K562 (cell line): ENCODE results near the gene LPCAT3.

Source experiments
- CTCF ChIP-seq, 3 experiments: IDR thresholded peaks in 2 of 3; conservative IDR thresholded peaks in 1 of 3; 2 replicates each; pipeline ENCODE4 v1.5.1; 2011 to 2012; ENCODE audit warnings: low read length in 3 of 3, mild to moderate bottlenecking in 3 of 3, control low read depth in 2 of 3, improper control_type of control experiment in 1 of 3, inconsistent platforms in 1 of 3, low read depth in 1 of 3, mixed read lengths in 1 of 3, moderate library complexity in 1 of 3; ENCODE audit not compliant: insufficient read depth in 2 of 3
- HMG20B ChIP-seq: fragments of 250-450 bp; sonication (Bioruptor Pico); IDR thresholded peaks from 2 replicates; pipeline ENCODE4 v1.5.0; 2021; ENCODE audit warnings: mild to moderate bottlenecking
- IRF1 ChIP-seq: sonication (generic); formaldehyde crosslinking; IDR thresholded peaks from 2 replicates; pipeline ENCODE4 v1.8.0; 2022; ENCODE audit warnings: missing genetic modification reagents, mild to moderate bottlenecking, borderline replicate concordance
- LEF1 ChIP-seq: fragments of 450-650 bp; IDR thresholded peaks from 2 replicates; pipeline ENCODE4 v1.6.1; 2016; ENCODE audit warnings: mild to moderate bottlenecking
- MAX ChIP-seq: sonication (generic); formaldehyde crosslinking; IDR thresholded peaks from 2 replicates; pipeline ENCODE4 v1.9.0; 2022; ENCODE audit warnings: mild to moderate bottlenecking, missing genetic modification reagents
- MYC ChIP-seq, 2 experiments: fragments of 250-450 bp in 1 of 2; sonication (Bioruptor Pico) in 1 of 2; IDR thresholded peaks; 2 replicates each; pipeline versions ENCODE4 v1.5.1 to v1.6.1; 2012 to 2021; ENCODE audit warnings: low read depth in 2 of 2, borderline replicate concordance in 1 of 2, improper control_type of control experiment in 1 of 2, low read length in 1 of 2, mild to moderate bottlenecking in 1 of 2, moderate library complexity in 1 of 2
- PATZ1 ChIP-seq: fragments of 250-450 bp; sonication (Bioruptor Pico); IDR thresholded peaks from 2 replicates; pipeline ENCODE4 v1.5.0; 2020; ENCODE audit warnings: mild to moderate bottlenecking, borderline replicate concordance
- POLR2A ChIP-seq: fragments of 450-650 bp; conservative IDR thresholded peaks from 2 replicates; pipeline ENCODE4 v1.6.1; 2016
- RBFOX2 ChIP-seq: fragments of 200-400 bp; formaldehyde crosslinking; IDR thresholded peaks from 2 replicates; pipeline ENCODE4 v1.6.1; 2017; ENCODE audit warnings: low read depth, mild to moderate bottlenecking, low read length, moderate library complexity
- RFX5 ChIP-seq: IDR thresholded peaks from 2 replicates; pipeline ENCODE4 v1.6.1; 2011; ENCODE audit warnings: low read depth, mild to moderate bottlenecking, improper control_type of control experiment, low read length
- SAFB ChIP-seq: fragments of 200-400 bp; formaldehyde crosslinking; IDR thresholded peaks from 2 replicates; pipeline ENCODE4 v1.6.1; 2017; ENCODE audit warnings: low read depth, low read length, borderline replicate concordance

- TF ChIP-seq CTCF (IDR thresholded peaks at IDR 0.05 in 2 of 3, conservative IDR thresholded peaks at IDR 0.05 in 1 of 3; ENCODE audit: insufficient read depth in 2 of 3, low read depth in 1 of 3, low read length in 3 of 3) (peak; percentile 43 to 60 (median 53)), RFX5 (no peak), MAX (no peak), SAFB (no peak), LEF1 (no peak), MYC (IDR thresholded peaks at IDR 0.05; ENCODE audit: low read depth, low read length) (no peak), MYC (CRISPR knock-in tag; IDR thresholded peaks at IDR 0.05; ENCODE audit: borderline replicate concordance, low read depth) (no peak), POLR2A (no peak), PATZ1 (CRISPR knock-in tag) (no peak), HMG20B (no peak), IRF1 (CRISPR knock-in tag) (no peak), RBFOX2 (no peak)
Measured at GRCh38 chr12:6950401-6950801, 67.9 kb downstream of the LPCAT3 start.
